GM19467 (cell line): ENCODE measurements around the gene MARK4.
"Not testable (repeated sequence)": the region's sequence is repeated elsewhere in the genome, so short reads cannot be mapped to it uniquely, and the experiment has no call there.

Experiments
- ATAC-seq: cut with Tn5 transposase; IDR thresholded peaks from one replicate; pipeline ENCODE4 v1.9.1; 2021; ENCODE audit warnings: mild to moderate bottlenecking, moderate library complexity; ENCODE audit not compliant: unreplicated experiment

The MARK4 gene

DNA sequence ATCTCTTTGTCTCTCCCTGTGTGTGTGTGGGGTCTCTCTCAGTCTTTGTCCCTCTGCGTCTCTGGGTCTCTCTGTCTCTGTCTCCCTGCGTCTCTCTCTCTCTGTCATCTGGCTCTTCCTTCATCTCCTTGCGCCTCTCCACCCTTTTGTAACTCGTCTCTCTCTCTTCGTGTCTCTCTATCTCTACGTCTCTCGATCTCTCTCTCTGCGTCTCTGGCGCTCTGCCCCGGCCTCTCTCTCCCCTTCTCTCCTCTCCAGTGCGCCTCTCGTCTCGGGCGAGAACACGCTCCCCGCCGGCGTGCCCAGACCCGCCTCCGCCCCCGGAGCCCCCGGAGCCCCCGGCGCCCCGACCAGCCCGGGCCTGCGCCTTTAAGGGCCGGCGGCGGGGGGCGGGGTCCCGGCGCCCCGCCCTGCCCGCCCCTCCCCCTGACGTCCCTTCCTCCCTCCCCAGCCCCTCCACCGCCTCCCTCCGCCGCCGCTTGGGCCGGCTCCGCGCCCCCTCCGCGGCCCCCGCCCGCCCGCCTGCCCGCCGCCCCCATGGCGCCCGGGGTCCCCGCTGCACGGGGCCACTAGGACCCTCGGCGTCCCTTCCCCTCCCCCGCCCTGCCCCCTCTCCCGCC lies at the start of gene MARK4:
MARK4 (plus strand) TSS at position 440 of the 620 bp plus-strand sequence. CDS start 318 bp downstream, outside the sequence.
- no peak for ATAC-seq

DNA sequence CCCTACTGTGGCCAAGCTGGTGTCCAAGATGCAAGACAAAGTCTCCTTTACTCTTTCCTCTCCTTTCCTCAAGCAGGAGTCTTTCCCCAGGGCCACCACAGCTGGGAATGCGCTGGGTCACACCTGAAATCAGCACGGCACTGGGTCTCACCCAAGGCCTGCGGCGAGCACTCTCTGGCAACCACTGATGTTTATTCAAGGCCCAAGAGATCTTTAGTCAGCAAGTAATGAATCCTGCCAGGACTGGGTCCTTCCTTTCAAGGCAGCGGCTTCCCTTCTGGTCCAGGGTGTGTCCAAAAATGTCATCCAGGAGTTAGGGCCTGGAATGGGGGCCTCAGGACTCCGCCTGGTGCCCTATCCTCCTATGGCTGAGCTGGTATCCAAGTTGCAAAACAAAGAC lies 48.4 kb upstream of the MARK4 start:
- ATAC-seq: no peak

DNA sequence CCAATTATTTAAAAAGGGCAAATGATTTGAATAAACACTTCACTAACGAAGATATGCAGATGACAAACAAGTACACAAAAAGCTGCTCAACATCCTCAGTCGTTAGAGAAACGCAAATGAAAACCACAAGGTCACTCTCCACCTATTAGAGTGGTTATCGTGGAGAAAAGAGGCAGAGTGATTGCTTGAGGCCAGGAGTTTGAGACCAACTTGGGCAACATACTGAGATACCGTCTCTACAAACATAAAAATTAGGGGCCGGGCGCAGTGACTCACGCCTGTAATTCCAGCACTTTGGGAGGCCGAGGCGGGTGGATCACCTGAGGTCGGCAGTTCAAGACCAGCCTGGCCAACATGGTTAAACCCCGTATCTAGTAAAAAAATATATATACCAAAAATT lies 45.3 kb upstream of the MARK4 start:
- no peak for ATAC-seq

DNA sequence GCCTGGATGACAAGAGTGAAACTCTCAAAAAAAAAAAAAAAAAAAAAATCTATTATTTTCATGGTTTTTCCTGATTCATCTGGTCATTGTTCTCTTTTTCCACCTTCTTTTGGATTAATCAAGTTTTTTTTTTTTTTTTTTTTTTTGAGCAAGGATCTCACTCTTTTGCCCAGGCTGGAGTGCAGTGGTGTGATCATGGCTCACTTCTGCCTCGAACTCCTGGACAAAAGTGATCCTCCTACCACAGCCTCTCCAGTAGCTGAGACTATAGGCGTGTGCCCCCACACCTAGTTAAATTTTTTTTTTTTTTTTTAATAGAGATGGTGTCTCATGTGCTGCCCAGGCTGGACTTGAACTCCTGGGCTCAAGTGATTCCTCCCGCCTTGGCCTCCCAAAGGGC lies 44.7 kb upstream of the MARK4 start:
- ATAC-seq: no peak

DNA sequence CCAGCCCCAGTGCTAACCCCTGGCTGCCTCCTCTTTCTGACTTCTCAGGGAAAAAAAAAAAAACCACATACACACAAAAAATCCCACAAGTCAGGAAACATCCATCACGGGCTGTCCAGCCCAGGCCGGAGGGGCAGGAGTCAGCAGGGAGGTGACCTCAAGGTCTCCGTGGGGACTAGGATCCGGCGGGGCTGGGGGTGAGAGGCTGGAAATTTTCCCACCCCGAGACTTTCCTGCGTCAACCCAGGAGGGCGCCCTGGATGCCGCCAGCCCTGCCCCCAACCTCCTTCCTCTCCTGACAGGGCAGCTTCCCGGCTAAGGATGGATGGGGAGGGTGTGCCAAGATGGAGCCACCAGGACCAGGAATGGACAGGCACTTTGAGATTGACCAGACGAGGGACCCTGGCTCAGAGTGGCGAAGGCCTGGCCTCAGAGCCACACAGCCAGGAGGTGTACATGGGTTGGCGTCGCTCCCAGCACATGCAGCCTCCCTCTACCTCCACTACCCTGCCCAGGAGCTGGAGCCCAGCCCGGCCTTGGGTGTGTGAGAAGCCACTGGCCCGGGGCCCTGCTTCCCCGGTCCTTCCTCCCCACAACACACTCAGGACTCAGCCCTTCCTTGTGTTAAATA lies 39.2 kb upstream of the MARK4 start:
- ATAC-seq: no peak

DNA sequence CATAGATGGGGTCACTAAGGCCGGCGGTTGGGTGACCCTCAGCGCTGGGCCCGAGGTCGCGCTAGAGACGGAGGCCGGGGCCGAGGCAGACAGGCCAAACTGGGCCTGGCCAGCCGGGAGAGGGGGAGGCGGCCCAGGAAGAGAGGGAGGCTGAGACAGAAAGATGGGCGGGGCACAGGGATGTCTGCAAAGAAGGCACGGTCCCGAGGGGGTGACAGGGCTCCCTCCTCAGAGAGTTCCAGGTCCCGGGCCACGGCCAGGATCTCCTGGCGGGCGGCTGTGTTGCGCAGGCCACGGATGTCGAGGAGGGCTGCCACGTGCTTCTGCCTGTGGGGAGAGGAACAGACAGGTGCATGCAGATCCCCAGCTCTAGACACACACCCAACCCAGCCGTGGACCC lies 38.0 kb upstream of the MARK4 start:
- no peak for ATAC-seq

DNA sequence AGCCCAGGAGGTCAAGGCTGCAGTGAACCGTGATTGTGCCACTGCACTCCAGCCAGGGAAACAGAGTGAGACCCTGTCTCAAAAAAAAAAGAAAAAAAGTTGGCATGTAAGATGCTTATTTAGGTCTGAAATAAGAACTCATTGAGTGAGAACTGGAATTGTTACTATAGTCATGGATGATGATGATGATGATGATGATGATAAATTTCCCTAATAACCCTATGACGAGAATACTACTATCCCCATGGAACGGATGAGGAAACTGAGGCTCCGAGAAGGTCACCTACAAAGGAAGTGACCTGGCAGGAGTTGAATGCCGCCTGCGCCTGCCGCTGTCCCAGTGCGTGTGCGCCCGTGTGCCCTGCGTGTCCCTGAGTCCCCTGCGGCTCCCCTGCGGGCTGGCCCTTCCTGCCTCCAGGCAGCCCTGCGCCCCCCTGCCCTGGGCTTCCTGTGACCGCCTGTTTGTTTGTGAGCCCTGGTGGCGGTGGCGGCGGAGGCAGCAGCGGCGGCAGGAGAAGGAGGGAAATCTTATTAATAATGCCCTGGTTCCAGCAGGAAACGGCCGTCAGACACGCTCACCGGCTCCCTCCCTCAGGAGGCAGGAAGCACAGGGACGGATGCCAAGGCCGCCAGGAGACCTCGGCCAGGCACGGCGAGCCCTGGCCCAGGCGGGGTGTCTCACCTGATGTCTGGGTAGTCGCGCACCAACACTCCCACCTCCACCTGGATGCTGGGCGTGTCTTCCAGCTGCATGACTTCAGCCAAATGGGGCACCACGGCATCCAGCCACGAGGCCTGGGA lies 35.5 kb upstream of the MARK4 start:
- ATAC-seq: no peak

DNA sequence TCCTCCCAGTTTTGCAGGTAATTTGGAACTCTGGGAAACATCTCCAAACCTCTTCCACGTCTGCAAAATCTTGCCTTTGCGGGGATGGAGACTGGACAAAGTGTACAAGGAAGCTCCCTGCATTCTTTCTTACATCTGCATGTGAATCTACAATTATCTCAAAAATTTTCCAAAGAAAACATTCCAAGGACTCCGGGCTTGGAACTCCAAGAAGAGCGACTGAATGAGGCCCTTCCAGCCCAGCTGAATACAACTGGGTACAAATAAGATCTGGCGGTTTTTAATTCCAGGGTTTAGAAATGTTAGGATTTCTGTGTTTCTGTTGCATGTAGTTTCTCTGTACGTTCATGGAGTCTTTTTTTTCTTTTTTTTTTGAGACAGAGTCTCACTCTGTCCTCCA lies 34.4 kb upstream of the MARK4 start:
- ATAC-seq: no peak

DNA sequence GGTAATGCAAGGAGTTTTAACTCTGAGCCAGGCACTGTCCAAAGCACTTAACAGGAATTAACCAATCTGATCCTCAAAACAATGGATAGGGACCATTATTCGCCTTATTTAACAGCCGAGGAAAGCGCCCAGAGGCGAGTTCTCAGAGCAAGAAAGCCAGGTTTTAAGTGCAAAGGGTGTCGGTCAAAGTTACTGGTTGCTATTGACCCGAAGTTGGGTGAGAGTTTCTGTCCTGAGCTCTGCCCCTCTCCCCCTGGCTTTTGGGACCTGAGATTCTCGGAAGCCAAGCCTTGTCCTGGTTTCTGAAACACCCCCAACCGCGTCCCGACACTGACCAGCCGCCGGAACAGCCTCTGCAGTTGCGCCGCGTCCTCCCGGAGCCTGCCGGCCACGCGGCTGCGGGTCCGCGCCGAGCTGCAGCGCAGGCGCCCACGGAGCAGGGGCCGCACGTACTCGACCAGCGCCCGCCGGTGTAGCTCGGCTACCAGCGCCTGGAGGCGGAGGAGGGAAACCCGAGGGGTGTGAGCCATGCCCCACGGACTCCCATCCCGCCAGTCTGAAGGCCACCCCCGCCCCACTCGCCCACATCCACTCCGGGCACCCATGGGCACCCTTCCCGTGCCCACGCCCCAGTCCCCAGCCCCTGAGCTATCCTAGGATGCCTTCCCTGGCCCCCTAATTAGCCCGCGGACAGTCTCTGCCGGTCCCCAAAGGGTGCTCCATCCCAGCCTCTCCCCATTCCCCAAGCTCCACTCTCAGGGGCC lies 33.7 kb upstream of the MARK4 start:
- ATAC-seq: no peak

DNA sequence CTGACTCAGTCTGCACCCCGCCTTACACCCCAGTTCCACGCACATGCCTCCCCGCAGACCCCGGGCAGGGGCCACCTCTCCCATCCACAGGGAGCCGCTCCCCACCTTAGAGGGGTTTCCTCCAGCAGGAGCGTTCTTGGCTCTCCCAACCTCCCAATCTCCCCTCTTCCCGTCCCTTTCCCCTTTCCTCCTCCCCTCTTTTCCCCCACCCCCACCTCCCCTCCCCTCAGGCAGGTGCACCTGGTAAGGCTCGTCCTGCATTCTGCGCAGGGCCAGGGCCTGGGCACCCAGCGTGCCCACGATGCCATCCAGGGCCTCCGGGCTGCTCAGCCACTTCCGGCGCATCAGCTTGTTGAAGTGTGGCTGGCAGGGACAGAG lies 33.1 kb upstream of the MARK4 start:
- ATAC-seq: no peak

DNA sequence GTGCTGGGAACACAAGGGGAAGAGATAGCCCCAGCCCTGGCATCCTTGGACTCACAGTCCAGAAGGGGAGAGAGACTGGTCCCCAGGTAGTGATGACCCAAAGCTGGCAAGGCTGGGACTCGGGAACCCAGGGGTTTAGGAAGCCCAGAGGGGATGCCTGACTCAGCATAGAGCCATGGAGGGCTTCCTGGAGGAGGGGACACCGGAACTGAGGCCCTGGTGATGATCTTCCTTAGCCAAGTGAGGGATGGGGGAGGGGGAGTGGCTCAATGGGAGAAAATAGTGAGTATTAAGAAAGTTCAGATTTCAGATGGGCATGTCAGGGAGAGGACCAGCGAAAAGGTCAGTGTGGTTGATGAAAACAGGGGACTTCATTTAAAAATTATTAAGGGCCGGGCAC lies 32.6 kb upstream of the MARK4 start:
- ATAC-seq: no peak

DNA sequence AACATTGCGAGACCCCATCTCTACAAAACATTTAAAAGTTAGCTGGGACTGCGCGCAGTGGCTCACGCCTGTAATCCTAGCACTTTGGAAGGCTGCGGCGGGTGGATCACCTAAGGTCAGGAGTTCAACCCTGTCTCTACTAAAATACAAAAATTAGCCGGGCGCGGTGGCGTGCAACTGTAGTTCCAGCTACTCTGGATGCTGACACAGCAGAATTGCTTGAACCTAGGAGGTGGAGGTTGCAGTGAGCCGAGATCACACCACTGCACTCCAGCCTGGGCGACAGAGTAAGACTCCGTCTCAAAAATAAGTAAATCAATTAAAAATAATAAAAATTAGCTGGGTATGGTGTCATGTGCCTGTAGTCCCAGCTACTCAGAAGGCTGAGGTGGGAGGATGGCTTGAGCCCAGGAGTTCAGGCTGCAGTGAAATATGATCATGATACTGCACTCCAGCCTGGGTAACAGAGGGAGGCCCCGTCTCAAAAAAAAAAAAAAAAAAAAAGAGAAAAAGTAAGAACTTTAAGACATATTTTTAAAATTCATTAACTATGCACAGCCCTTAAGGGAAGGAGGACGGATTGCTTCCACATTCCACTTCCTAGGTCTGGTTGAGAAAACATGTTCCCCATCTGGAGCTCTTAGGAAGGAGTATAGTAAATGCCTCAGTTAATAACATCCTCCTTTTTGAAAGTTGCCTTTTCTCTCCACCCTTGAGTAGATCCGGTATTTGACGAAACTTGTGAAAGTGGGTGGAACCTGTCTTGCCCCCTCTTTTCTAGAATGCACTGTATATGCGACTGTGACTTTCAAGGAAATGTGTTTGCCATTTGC lies 31.9 kb upstream of the MARK4 start:
- no peak for ATAC-seq

DNA sequence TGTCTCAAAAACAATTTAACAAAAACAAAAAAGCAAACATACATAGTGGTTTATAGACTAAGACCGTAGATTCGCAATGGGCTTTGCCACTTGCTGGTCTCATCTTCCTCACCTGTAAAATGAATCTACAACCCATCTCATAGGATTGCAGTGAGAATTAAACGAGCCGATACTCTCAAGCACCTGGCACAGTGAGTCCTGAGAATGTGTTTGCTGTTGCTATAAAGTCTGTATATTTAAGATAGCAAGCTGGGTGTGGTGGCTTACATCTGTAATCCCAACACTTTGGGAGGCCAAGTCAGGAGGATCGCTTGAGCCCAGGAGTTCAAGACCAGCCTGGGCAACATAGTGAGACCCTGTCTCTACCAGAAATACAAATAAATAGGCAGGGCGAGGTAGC lies 28.3 kb upstream of the MARK4 start:
- no peak for ATAC-seq

DNA sequence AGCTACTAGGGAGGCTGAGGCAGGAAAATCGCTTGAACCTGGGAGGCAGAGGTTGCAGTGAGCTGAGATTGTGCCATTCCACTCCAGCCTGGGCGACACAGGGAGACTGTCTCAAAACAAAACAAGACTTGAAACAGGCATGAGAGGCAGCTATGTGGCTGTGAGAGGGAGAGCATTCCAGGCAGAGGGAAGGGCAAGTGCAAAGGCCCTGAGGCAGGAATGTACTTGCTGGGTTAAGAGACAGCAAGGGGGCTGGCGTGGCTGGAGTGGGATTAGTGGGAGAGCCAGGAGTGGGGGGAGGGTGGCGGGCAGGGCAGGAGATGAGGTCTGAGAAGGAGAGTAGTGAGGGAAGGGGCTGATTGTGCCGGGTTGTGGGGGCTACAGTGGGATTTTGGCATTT lies 27.2 kb upstream of the MARK4 start:
- ATAC-seq: no peak

DNA sequence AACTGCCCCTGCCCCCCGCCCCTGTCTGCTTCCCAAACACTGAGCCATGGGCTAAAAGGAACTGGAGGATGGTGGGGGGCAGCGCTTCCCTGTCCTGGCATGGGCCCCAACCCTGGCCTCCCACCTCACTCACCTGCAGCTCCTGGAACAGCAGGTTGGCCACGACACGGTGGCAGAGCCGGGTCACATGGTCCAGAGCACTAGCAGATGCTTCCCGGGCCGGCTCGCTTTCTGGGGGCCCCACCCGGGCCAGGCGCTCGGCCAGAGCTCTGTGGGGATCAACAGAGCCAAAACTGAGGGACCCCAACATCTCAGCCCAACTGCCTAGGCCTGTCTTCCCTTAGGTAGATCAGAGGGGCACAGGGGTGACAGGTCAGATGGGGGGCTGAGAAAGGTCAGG lies 26.4 kb upstream of the MARK4 start:
- no peak for ATAC-seq

DNA sequence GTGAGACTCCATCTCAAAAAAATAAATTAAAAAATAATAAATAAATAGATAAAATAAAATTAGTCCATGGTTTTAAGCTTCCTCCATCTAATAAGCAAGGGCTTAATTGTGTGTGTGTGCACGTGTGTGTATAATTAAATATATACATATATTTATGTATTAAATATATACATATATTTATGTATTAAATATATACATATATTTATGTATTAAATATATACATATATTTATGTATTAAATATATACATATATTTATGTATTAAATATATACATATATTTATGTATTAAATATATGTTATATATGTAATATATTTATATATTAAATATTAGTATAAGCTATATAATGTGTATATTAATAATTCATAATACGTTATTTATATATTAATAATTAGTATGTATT lies 22.0 kb upstream of the MARK4 start:
- not testable (repeated sequence) for ATAC-seq

DNA sequence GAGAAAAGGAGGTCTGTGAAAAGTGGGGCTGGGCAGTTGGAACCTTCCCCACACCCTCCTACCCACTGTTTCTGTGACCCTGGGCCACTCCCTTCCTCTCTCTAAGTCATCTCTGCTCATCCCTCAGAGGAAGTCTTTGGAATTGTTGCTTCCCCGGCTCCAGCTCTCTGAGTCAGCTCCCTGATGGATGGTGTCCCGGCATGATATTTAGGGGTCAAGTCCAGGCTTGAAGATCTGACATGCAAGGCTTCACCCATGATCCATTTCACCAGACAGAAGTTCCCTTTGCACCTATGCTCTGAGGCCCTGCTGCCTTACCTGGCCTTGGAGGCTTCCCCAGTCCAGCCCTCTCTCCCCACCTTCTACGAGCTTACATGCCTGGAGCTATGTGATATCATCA lies 19.2 kb upstream of the MARK4 start:
- ATAC-seq: no peak

DNA sequence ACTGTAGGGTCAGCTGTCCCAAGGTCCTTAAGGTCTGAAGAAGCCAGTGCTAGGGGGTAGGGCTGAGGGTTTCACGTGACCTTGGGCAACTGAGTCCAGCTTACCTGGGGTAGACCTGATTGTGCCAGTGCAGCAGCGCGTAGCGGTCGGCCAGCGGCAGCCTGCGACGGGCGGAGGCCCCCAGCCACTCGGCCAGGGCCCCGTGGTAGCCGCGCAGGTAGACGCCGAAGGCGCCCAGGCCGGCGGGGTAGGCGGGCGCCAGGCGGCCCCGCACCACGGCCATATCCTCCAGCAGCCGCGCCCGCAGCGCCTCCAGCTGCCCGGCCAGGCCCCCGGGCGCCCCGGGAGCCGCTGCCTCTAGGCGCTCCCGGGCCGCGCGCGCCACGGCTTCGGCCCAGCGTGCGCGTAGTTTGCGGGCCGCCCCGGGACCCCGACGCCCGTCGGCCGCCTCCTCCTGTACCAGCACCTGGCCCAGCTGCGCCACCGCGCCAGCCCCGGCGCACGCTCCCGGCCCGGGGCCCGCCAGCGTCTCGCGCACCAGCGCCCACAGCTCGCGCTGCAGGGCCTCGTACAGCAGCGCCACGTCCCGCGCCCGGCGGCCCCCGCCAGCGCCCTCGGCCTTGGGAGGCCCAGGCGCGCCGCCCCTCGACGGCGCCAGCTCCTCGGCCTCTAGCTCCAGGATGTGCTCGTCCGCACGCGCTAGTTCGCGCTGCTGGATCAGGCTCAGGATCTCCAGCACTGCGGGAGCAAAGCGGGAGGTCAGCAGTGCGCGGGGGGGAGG lies 16.8 kb upstream of the MARK4 start:
- no peak for ATAC-seq

DNA sequence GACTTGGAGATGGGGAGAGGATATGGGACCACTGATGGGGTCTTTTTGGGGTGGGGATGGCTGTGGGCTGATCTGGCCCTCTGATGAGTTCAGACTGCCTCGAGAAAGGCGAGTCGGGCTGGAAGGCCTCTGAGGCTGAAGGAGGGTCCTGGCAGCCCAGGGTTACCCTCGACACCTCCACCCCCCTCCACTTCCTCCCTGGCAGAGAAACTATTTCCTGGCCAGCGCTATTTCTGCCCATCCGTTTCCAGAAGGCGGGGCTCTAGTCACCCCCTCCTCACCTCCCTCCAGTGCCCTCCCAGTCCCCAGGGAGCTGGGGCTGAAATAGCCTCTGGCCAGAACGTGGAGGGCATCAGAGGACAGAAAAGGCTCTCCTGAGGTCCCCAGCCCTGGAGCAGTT lies 15.6 kb upstream of the MARK4 start:
- ATAC-seq: no peak

DNA sequence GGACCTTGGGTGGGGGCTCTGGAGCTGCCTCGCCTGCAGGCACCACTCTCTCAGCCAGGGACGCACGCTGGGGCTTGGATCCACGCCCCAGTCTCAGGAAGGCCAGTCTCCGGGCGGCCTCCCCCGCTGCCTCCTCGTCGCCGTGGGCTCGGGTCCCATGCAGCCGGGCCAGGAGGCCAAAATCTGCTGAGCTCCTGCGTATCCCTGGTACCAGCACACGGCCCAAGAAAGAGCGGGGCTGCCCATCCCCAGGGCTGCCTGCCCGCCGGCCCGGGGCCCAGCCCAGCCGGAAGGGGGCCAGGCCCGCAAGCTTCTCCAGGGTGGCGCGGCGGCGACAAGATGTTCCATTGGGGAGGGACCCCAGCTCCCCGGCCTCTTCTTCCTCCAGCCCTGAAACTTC lies 12.5 kb upstream of the MARK4 start:
- ATAC-seq: no peak
